Tibial nerve (tissue), 4 donors: ENCODE data around the gene CLTCL1. TPM values are rescaled to one million over a fixed set of nuclear protein-coding genes. Genes with fewer than 3 reads are reported as not detected.

Experiments
- DNase-seq, 2 donors: peaks; one replicate each; pipeline ENCODE4 v3.0.0-alpha.2; 2019; ENCODE audit warnings: low spot score in 2 of 2
- H3K27ac ChIP-seq, 4 donors: fragments of 200-600 bp; sonication (generic) in 3 of 4; one replicate each; pipeline ENCODE4 v1.5.1; 2017 to 2019; ENCODE audit warnings: mild to moderate bottlenecking in 1 of 4
- H3K27me3 ChIP-seq, 2 donors: fragments of 200-600 bp; sonication (generic) in 1 of 2; one replicate each; pipeline versions ENCODE4 v1.5.1 to v1.6.0; 2017 to 2019
- H3K36me3 ChIP-seq, 3 donors: fragments of 200-600 bp; sonication (generic); one replicate each; pipeline ENCODE4 v1.5.1; 2018 to 2019
- H3K4me1 ChIP-seq, 4 donors: fragments of 200-600 bp; sonication (generic) in 3 of 4; one replicate each; pipeline ENCODE4 v1.5.1; 2017 to 2019
- H3K4me3 ChIP-seq, 4 donors: fragments of 200-600 bp; sonication (generic) in 3 of 4; one replicate each; pipeline ENCODE4 v1.5.1; 2017 to 2019; ENCODE audit warnings: mild to moderate bottlenecking in 1 of 4, moderate library complexity in 1 of 4
- H3K9me3 ChIP-seq, 4 donors: fragments of 200-600 bp; sonication (generic) in 3 of 4; one replicate each; pipeline ENCODE4 v1.5.1; 2017 to 2019
- EP300 ChIP-seq, 2 donors: sonication (generic); formaldehyde crosslinking; IDR thresholded peaks; one replicate each; pipeline ENCODE4 v1.6.1; 2017; ENCODE audit warnings: antibody characterized with exemption in 2 of 2, mild to moderate bottlenecking in 1 of 2
- POLR2A ChIP-seq, 2 donors: fragments of 450-650 bp; IDR thresholded peaks; one replicate each; pipeline ENCODE4 v1.6.1; 2017; ENCODE audit warnings: antibody characterized with exemption in 2 of 2, mild to moderate bottlenecking in 2 of 2, moderate library complexity in 2 of 2
- WGBS, 2 donors: methylation state at CpG; one replicate each; pipeline ENCODE4 v1.1.5; 2018; 5-methylcytosine and 5-hydroxymethylcytosine counted together
- total RNA-seq, 4 donors: library from RNA; depleted of rRNA; stranded (reverse); fragments of >200 nt; gene quantifications; one replicate each; pipeline ENCODE4 v1.1.0, GENCODE V29; 2016
- TF ChIP-seq, protein P1 (sequence below), 5 experiments: fragments of 200-600 bp in 3 of 5; fragments of 450-650 bp in 2 of 5; sonication (generic) in 3 of 5; IDR thresholded peaks; one replicate each; pipeline ENCODE4 v1.5.1; 2016 to 2019; ENCODE audit warnings: antibody characterized with exemption in 5 of 5, mild to moderate bottlenecking in 3 of 5, moderate library complexity in 2 of 5

The CLTCL1 gene
- total RNA-seq, 4 donors from 2014 or later: 22.6 to 35.9 (median 26.8) TPM

DNA sequence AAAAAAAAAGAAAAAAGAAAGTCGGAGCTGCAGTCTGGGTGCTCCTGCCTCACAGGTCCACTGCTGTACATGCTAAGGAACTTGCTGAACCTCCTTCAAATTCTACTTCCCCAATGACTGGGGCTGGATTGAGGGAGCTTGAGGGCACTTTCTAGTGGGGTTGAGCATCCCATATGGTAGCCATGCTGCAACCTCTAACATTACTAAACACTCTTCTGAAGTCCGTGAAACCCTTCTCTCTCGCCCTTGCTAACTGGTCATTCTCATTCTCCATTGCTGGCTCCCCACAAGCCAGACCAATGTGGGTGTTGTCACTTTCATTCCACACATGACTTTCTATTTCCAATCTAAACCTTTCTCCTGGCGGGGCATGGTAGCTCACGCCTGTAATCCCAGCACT is 148.3 kb downstream of the CLTCL1 start:
- H3K4me1 ChIP-seq: peaks cover 0 to 11% (median 9%) of the 10 kb centered on the region in 4 donors
- no peaks in the 10 kb centered on the region for H3K9me3 ChIP-seq
- peak overlapping the region in 2 of 4 donors; percentile 65 to 71 for H3K4me3 ChIP-seq
- no peak for DNase-seq
- H3K36me3 ChIP-seq: peaks cover 4 to 46% (median 24%) of the 10 kb centered on the region in 3 donors
- no peak for TF ChIP-seq EP300 (IDR thresholded peaks at IDR 0.05)
- TF ChIP-seq, protein P1, sequence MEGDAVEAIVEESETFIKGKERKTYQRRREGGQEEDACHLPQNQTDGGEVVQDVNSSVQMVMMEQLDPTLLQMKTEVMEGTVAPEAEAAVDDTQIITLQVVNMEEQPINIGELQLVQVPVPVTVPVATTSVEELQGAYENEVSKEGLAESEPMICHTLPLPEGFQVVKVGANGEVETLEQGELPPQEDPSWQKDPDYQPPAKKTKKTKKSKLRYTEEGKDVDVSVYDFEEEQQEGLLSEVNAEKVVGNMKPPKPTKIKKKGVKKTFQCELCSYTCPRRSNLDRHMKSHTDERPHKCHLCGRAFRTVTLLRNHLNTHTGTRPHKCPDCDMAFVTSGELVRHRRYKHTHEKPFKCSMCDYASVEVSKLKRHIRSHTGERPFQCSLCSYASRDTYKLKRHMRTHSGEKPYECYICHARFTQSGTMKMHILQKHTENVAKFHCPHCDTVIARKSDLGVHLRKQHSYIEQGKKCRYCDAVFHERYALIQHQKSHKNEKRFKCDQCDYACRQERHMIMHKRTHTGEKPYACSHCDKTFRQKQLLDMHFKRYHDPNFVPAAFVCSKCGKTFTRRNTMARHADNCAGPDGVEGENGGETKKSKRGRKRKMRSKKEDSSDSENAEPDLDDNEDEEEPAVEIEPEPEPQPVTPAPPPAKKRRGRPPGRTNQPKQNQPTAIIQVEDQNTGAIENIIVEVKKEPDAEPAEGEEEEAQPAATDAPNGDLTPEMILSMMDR (IDR thresholded peaks at IDR 0.05): no peak
- TF ChIP-seq POLR2A (IDR thresholded peaks at IDR 0.05): no peak
- H3K27ac ChIP-seq: no peak overlapping the region
- WGBS, 2 donors: 86 to 89% methylated on average over 5 of the region's 5 CpGs
- H3K27me3 ChIP-seq: peaks cover 0 to 6% of the 10 kb centered on the region in 2 donors

DNA sequence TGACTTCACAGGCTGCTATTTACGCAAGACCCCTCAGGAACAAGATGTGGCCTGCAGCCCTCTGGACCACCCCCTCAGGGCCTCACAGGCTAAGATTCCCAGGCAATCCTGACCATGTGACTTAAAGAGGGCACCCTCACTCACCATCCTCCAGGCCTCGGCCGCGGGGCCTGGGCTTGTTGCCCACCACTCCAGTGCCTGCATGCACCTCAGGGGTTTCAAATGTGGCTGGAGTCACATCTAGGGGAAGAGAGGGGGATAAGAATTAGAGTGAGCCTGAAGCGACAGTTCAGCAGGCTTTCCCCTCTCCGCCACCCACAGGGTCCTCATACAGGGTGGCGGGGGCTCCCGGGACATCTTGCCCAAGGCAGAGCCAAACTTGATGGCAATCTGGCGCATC is 149.1 kb downstream of the CLTCL1 start:
- H3K27me3 ChIP-seq: no peaks in the 10 kb centered on the region
- H3K4me3 ChIP-seq: no peak overlapping the region
- no peak for TF ChIP-seq EP300 (IDR thresholded peaks at IDR 0.05)
- TF ChIP-seq, protein P1 (IDR thresholded peaks at IDR 0.05): no peak
- peaks cover 4 to 54% (median 27%) of the 10 kb centered on the region in 3 donors for H3K36me3 ChIP-seq
- no peak overlapping the region for H3K27ac ChIP-seq
- H3K9me3 ChIP-seq: no peaks in the 10 kb centered on the region
- peaks cover 0 to 11% (median 9%) of the 10 kb centered on the region in 4 donors for H3K4me1 ChIP-seq
- 96 to 98% methylated on average over 9 of the region's 9 CpGs for WGBS, 2 donors
- DNase-seq: no peak

DNA sequence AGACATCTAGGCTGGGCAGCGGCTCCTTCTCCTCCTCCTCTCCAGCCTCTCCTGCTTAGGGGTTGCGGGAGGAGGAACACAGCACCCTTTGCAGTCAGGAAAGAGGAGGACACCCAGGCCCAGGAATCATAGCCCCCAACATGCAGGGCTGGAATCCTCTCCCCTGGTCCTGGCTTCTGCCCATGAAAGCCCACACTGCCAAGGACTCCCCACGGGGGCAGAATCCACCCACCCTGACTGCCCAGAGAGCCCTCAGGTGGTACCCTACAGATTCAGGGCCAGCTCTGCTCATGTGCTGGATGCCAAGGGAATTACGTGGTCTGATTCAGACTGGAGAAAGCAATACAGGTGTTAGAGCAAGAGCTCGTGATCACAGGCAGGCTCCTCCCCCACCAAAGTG is 151.5 kb downstream of the CLTCL1 start:
- peaks cover 0 to 11% (median 9%) of the 10 kb centered on the region in 4 donors for H3K4me1 ChIP-seq
- TF ChIP-seq EP300 (IDR thresholded peaks at IDR 0.05) (no peak), POLR2A (IDR thresholded peaks at IDR 0.05) (no peak)
- TF ChIP-seq, protein P1 (IDR thresholded peaks at IDR 0.05): no peak
- H3K9me3 ChIP-seq: no peaks in the 10 kb centered on the region
- 91 to 100% methylated on average over 2 to 5 of the region's 5 CpGs for WGBS, 2 donors
- peaks cover 4 to 78% (median 31%) of the 10 kb centered on the region in 3 donors for H3K36me3 ChIP-seq
- no peak for DNase-seq
- no peaks in the 10 kb centered on the region for H3K27me3 ChIP-seq
- H3K27ac ChIP-seq: no peak overlapping the region
- H3K4me3 ChIP-seq: no peak overlapping the region

DNA sequence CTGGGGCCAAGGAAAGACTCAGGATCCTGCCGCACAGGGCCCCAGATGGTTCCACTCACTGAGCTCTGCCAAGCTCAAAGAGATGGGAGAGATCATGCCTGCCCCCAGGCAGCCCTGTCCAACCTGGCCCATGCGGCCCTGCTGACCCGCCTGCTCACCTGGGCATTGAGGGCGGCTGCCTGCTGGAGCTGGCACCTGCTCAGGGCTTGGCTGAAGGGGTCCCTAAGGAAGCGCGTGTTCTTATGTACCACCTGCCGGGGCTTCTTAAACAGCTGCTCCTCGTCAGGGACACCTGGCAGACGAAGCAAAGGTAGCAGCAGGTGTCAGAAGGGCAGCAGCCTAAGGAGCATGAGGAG is 152.5 kb downstream of the CLTCL1 start:
- H3K4me1 ChIP-seq: peaks cover 0 to 10% (median 8%) of the 10 kb centered on the region in 4 donors
- H3K9me3 ChIP-seq: no peaks in the 10 kb centered on the region
- no peak for DNase-seq
- H3K4me3 ChIP-seq: no peak overlapping the region
- WGBS, 2 donors: 92 to 95% methylated on average over 3 to 6 of the region's 9 CpGs
- H3K27me3 ChIP-seq: no peaks in the 10 kb centered on the region
- H3K27ac ChIP-seq: no peak overlapping the region
- TF ChIP-seq POLR2A (IDR thresholded peaks at IDR 0.05) (no peak), EP300 (IDR thresholded peaks at IDR 0.05) (no peak)
- TF ChIP-seq, protein P1 (IDR thresholded peaks at IDR 0.05): no peak
- H3K36me3 ChIP-seq: peaks cover 4 to 88% (median 36%) of the 10 kb centered on the region in 3 donors

DNA sequence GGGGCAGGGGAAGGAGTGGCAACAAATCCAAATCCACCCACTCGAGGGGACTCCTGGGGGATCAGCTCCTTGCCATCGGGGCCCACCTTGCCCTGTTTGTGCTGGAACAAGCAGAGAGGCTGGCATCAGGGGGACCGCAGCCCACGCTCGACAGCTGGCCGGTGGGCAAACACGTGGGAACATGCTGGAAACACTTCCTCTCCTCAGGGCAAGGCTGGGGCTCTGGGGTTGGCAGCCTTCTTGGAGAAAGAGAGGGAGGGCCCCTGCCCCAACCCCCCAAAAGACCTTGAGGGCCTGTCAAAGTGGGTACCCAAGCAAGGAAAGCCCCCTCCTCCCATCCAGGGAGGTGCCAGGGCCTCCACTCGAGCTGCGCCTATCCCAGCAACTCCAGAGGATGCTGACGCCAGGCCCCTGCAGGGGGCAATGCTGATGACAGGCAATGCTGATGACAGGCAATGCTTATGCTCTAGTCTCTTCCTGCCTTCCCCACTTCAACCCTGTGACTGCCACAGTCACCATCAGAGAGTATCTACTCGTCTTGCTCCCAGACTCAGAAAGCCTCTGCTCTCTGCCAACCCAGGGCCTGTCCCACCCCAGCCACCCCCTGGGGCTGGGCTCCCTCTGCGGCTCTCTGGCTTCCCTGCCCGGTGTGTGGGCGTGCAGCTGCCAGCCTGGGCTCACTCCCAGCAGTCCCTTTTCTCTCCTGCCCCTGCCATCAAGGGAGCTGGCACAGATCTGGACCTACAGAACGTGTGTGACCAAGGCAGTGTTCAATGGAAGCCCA is 153.1 kb downstream of the CLTCL1 start:
- 81 to 82% methylated on average over 12 of the region's 15 CpGs for WGBS, 2 donors
- TF ChIP-seq, protein P1 (IDR thresholded peaks at IDR 0.05): no peak
- TF ChIP-seq POLR2A (IDR thresholded peaks at IDR 0.05) (no peak), EP300 (IDR thresholded peaks at IDR 0.05) (no peak)
- H3K4me1 ChIP-seq: peaks cover 0 to 5% (median 3%) of the 10 kb centered on the region in 4 donors
- H3K9me3 ChIP-seq: no peaks in the 10 kb centered on the region
- peaks cover 4 to 94% (median 36%) of the 10 kb centered on the region in 3 donors for H3K36me3 ChIP-seq
- H3K27me3 ChIP-seq: no peaks in the 10 kb centered on the region
- no peak for DNase-seq
- no peak overlapping the region for H3K4me3 ChIP-seq
- H3K27ac ChIP-seq: no peak overlapping the region
